CD4-positive, alpha-beta T cell (primary cell): ENCODE measurements around the gene BTN3A1. TPM values are rescaled to one million over a fixed set of nuclear protein-coding genes. Genes with fewer than 3 reads are reported as not detected.

Experiments
- ATAC-seq: fragments of 200-7000 bp; cut with Tn5 transposase; one replicate; pipeline ENCODE4 v1.10.0; 2022; ENCODE audit warnings: mild to moderate bottlenecking; ENCODE audit not compliant: poor library complexity
- CTCF ChIA-PET: fragments of 350-600 bp; sonication (Branson Sonifier 250); formaldehyde crosslinking; loops from one replicate; lab custom pipeline; 2021; ENCODE audit warnings: antibody characterized with exemption, inconsistent platforms; lab: Charles Lee
- POLR2A ChIA-PET: fragments of 350-600 bp; sonication (Branson Sonifier 250); formaldehyde crosslinking; loops from one replicate; lab custom pipeline; 2021; ENCODE audit warnings: antibody characterized with exemption, inconsistent platforms; lab: Charles Lee
- DNase-seq, 14 experiments: peaks; one replicate each; pipeline ENCODE4 v3.0.0-alpha.2; 2013 to 2020; ENCODE audit warnings: mixed read lengths in 2 of 14
- H3K27ac ChIP-seq, 2 donors: one replicate each; pipeline versions ENCODE4 v1.5.1 to v1.7.0; 2013; ENCODE audit warnings: low read length in 2 of 2, low read depth in 1 of 2, mild to moderate bottlenecking in 1 of 2
- H3K27me3 ChIP-seq, 2 experiments: 1 replicate in 1 of 2; 2 replicates in 1 of 2; pipeline versions ENCODE4 v1.6.1 to v1.7.0; 2013; ENCODE audit warnings: low read length in 2 of 2, control low read depth in 1 of 2, mild to moderate bottlenecking in 1 of 2, moderate library complexity in 1 of 2; ENCODE audit not compliant: insufficient read depth in 2 of 2, control insufficient read depth in 1 of 2
- H3K36me3 ChIP-seq: one replicate; pipeline ENCODE4 v1.6.1; 2013; ENCODE audit warnings: low read length, control low read depth; ENCODE audit not compliant: insufficient read depth
- H3K4me1 ChIP-seq: one replicate; pipeline ENCODE4 v1.6.1; 2013; ENCODE audit warnings: low read length, control low read depth; ENCODE audit not compliant: insufficient read depth
- H3K4me3 ChIP-seq: one replicate; pipeline ENCODE4 v1.5.1; 2013; ENCODE audit warnings: mild to moderate bottlenecking, low read length, moderate library complexity
- H3K9me3 ChIP-seq, 2 experiments: 1 replicate in 1 of 2; 2 replicates in 1 of 2; pipeline versions ENCODE4 v1.6.1 to v1.7.0; 2013; ENCODE audit warnings: low read length in 2 of 2, mild to moderate bottlenecking in 2 of 2, control low read depth in 1 of 2, moderate library complexity in 1 of 2; ENCODE audit not compliant: control insufficient read depth in 1 of 2, insufficient read depth in 1 of 2
- H3K27ac Mint-ChIP-seq: one replicate; pipeline ENCODE4 v1.8.0; 2020; ENCODE audit warnings: mixed read lengths
- H3K27me3 Mint-ChIP-seq: one replicate; pipeline ENCODE4 v1.8.0; 2021; ENCODE audit warnings: mixed read lengths
- H3K36me3 Mint-ChIP-seq: one replicate; pipeline ENCODE4 v1.8.0; 2021; ENCODE audit warnings: low read depth, mixed read lengths
- H3K4me1 Mint-ChIP-seq: one replicate; pipeline ENCODE4 v1.8.0; 2021; ENCODE audit warnings: low read depth, mixed read lengths
- H3K4me3 Mint-ChIP-seq: one replicate; pipeline ENCODE4 v1.8.0; 2020; ENCODE audit warnings: mild to moderate bottlenecking, mixed read lengths
- H3K9me3 Mint-ChIP-seq: one replicate; pipeline ENCODE4 v1.8.0; 2020; ENCODE audit warnings: mixed read lengths
- intact Hi-C, 2 experiments: fragments of 100-400 bp; cut with DNase I in 1 of 2; cut with micrococcal nuclease in 1 of 2; formaldehyde crosslinking; loops; one replicate each; pipeline versions ENCODE4 v1.15.1 to v1.9.0; 2023 to 2025; cut with DNase I, micrococcal nuclease
- total RNA-seq, 174 experiments: library from RNA in 2 of 174; stranded (reverse) in 2 of 174; gene quantifications; one replicate each; pipeline ENCODE4 v1.2.3 and lab custom pipeline; 2021 to 2026
- TF ChIP-seq, protein P1 (sequence below): fragments of 200-600 bp; IDR thresholded peaks from one replicate; pipeline ENCODE4 v1.8.0; 2022; ENCODE audit warnings: antibody characterized with exemption, mild to moderate bottlenecking

Gene BTN3A1
- total RNA-seq, 2 experiments from 2014 or later: 109 TPM

DNA sequence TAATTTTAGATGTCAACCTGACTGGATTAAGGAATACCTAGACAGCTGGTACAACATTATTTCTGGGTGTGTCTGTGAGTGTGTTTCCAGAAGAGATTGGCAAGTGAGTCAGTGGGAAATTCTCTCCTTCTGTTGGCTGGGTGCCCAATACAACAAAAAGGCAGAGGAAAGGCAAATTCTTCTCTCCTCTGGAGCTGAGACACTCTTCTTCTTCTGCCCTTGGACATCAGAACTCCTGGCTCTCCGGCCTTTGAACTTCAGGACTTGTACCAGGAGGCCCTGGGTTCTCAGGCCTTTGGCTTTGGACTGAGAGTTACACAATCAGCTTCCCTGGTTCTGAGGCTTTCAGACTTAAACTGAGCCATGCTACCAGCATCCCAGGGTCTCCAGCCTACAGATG, 7.8 kb upstream of the BTN3A1 start:
- Mint-ChIP-seq H3K4me3 (no peak overlapping the region), H3K9me3 (no peaks in the 10 kb centered on the region), H3K27me3 (no peaks in the 10 kb centered on the region), H3K27ac (no peak overlapping the region), H3K4me1 (no peaks in the 10 kb centered on the region), H3K36me3 (peaks cover 20% of the 10 kb centered on the region)
- ChIA-PET POLR2A (interaction anchor here (0.5 kb wide), 1 partner anchor 1397 kb away, joined by 3 read pairs; no protein-coding TSS in a partner anchor), CTCF (interaction anchor here (1.2 kb wide), 1 partner anchor 25 kb away, joined by 3 read pairs; no protein-coding TSS in a partner anchor)
- Histone ChIP-seq H3K36me3 (peaks cover 20% of the 10 kb centered on the region), H3K27me3 (no peaks in the 10 kb centered on the region), H3K4me3 (no peak overlapping the region), H3K9me3 (no peaks in the 10 kb centered on the region), H3K4me1 (no peaks in the 10 kb centered on the region), H3K27ac (no peak overlapping the region)
- ATAC-seq (no peak), DNase-seq (no peak)
- TF ChIP-seq, protein P1, sequence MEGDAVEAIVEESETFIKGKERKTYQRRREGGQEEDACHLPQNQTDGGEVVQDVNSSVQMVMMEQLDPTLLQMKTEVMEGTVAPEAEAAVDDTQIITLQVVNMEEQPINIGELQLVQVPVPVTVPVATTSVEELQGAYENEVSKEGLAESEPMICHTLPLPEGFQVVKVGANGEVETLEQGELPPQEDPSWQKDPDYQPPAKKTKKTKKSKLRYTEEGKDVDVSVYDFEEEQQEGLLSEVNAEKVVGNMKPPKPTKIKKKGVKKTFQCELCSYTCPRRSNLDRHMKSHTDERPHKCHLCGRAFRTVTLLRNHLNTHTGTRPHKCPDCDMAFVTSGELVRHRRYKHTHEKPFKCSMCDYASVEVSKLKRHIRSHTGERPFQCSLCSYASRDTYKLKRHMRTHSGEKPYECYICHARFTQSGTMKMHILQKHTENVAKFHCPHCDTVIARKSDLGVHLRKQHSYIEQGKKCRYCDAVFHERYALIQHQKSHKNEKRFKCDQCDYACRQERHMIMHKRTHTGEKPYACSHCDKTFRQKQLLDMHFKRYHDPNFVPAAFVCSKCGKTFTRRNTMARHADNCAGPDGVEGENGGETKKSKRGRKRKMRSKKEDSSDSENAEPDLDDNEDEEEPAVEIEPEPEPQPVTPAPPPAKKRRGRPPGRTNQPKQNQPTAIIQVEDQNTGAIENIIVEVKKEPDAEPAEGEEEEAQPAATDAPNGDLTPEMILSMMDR: no peak
- intact Hi-C loops: loop anchor here in 1 of 2 experiments (5.0 kb wide), 1 partner anchor 42 kb away; no protein-coding TSS in a partner anchor

DNA sequence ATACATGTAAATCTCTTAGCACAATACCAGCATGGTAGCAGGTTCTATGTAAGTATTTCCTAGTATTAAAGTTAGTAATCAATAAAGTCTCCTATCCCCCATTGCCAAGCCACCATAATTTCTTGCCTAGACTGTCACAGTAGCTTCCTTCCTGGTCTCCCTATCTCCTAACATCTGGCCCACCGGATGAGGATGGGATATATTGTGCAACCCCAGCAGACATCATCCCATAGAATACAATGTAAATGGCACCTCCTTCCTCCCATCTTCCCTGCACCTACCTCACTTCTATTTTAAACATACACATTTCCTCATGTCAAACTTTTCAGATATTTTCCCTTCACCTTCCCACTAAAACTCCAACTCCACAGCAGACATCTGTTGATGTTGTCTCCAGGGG, 3.5 kb upstream of the BTN3A1 start:
- H3K27ac ChIP-seq: no peak overlapping the region
- ChIA-PET POLR2A (no interaction called here), CTCF (no interaction called here)
- peaks cover 19% of the 10 kb centered on the region for H3K4me1 ChIP-seq
- H3K9me3 Mint-ChIP-seq: no peaks in the 10 kb centered on the region
- DNase-seq (no peak), ATAC-seq (no peak)
- no peaks in the 10 kb centered on the region for H3K27me3 Mint-ChIP-seq
- H3K4me3 ChIP-seq: no peak overlapping the region
- H3K27ac Mint-ChIP-seq: peak overlapping the region; percentile 45
- peaks cover 20% of the 10 kb centered on the region for H3K4me1 Mint-ChIP-seq
- no peaks in the 10 kb centered on the region for H3K36me3 ChIP-seq
- no peaks in the 10 kb centered on the region for H3K27me3 ChIP-seq
- peaks cover 14% of the 10 kb centered on the region for H3K36me3 Mint-ChIP-seq
- no peak overlapping the region for H3K4me3 Mint-ChIP-seq
- TF ChIP-seq, protein P1: no peak
- intact Hi-C loops: loop anchor here in 1 of 2 experiments (2.0 kb wide), 1 partner anchor 14 kb away; no protein-coding TSS in a partner anchor
- H3K9me3 ChIP-seq: no peaks in the 10 kb centered on the region

DNA sequence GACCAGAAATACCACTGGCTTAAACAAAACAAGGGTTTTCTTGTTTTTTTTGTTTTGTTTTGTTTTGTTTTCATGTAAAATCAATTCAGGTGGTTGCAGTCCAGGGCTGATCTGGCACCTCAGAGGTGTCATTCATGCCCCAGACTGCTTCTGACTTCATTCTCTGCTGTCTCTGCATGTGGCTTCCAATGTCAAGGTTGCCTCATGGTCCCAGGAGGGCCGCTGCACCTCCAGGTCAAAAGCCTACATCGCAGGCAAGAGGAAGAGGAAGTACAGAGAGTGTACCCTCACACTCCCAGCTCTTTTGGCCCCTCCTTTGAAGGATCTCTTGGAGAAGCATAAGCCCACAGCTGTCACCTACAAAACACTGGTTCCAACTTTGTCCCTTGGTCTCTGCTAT, 1.4 kb upstream of the BTN3A1 start:
- no peak overlapping the region for H3K27ac ChIP-seq
- peaks cover 13% of the 10 kb centered on the region for H3K36me3 ChIP-seq
- Mint-ChIP-seq H3K4me3 (peak overlapping the region; percentile 97), H3K4me1 (peaks cover 41% of the 10 kb centered on the region), H3K36me3 (peaks cover 35% of the 10 kb centered on the region), H3K27me3 (no peaks in the 10 kb centered on the region), H3K9me3 (no peaks in the 10 kb centered on the region), H3K27ac (peak overlapping the region; percentile 98)
- CTCF ChIA-PET: interaction anchor here (1.6 kb wide), 1 partner anchor 59 kb away, joined by 5 read pairs; no protein-coding TSS in a partner anchor
- peak in 1 of 14 experiments; percentile 16 for DNase-seq
- H3K9me3 ChIP-seq: no peaks in the 10 kb centered on the region
- no peak overlapping the region for H3K4me3 ChIP-seq
- no peaks in the 10 kb centered on the region for H3K27me3 ChIP-seq
- ATAC-seq: no peak
- intact Hi-C loops: loop anchor here (5.0 to 10.0 kb wide), 5 partner anchors 42 to 1533 kb away; partner anchors contain the start of genes BTN2A1 (in 1 of the 2) and BTN3A3 (in 1 of the 2)
- TF ChIP-seq, protein P1: no peak
- POLR2A ChIA-PET: interaction anchor here (1.2 to 1.8 kb wide), 3 partner anchors 73 to 120 kb away, joined by 4 to 6 read pairs (median 6); no protein-coding TSS in a partner anchor
- peaks cover 40% of the 10 kb centered on the region for H3K4me1 ChIP-seq
